ENCODE data around the gene PRRX2.

DNA sequence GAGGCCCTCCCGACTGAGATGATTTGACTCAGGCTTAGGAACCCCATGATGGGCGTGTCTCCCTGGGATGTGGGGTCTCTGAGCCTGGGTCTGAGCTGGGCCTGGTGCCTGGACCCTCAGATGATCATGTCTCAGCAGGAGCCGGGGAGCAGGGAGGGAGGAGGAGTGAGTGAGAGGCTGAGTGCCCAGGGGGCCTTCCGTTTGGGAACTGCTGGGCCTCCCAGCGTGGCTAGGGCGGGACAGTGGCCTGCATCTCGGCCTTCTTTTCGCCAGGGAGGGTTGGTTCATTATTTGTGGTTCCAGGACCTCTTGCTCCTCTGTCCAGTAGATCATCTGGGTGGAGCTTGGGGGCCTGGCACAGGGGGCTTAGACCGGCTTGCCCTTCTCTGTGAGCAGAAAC, 5.6 kb downstream of the PRRX2 start:
- TF ChIP-seq ZNF616 (CRISPR knock-in tag; IDR thresholded peaks at IDR 0.05; ENCODE audit: low read depth) = no peak
- no peak for TF ChIP-seq TAF1 (CRISPR knock-in tag; IDR thresholded peaks at IDR 0.05)
- no peak for TF ChIP-seq PAXIP1 (CRISPR knock-in tag; conservative IDR thresholded peaks at IDR 0.05)
- no peak for TF ChIP-seq SMAD1 (CRISPR knock-in tag; IDR thresholded peaks at IDR 0.05; ENCODE audit: borderline replicate concordance, low read depth)
- no peak for TF ChIP-seq MAFG (CRISPR knock-in tag; IDR thresholded peaks at IDR 0.05)
- TF ChIP-seq FOSL1 (CRISPR knock-in tag; IDR thresholded peaks at IDR 0.05; ENCODE audit: borderline replicate concordance) = no peak
- TF ChIP-seq KDM2A (CRISPR knock-in tag; IDR thresholded peaks at IDR 0.05; ENCODE audit: borderline replicate concordance, low read depth) = no peak
- no peak for TF ChIP-seq REST (IDR thresholded peaks at IDR 0.05; ENCODE audit: borderline replicate concordance in 1 of 2, low read depth in 1 of 2, low read length in 2 of 2)
- TF ChIP-seq, protein P1, sequence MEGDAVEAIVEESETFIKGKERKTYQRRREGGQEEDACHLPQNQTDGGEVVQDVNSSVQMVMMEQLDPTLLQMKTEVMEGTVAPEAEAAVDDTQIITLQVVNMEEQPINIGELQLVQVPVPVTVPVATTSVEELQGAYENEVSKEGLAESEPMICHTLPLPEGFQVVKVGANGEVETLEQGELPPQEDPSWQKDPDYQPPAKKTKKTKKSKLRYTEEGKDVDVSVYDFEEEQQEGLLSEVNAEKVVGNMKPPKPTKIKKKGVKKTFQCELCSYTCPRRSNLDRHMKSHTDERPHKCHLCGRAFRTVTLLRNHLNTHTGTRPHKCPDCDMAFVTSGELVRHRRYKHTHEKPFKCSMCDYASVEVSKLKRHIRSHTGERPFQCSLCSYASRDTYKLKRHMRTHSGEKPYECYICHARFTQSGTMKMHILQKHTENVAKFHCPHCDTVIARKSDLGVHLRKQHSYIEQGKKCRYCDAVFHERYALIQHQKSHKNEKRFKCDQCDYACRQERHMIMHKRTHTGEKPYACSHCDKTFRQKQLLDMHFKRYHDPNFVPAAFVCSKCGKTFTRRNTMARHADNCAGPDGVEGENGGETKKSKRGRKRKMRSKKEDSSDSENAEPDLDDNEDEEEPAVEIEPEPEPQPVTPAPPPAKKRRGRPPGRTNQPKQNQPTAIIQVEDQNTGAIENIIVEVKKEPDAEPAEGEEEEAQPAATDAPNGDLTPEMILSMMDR (CRISPR knock-in tag; IDR thresholded peaks at IDR 0.05) = no peak
- TF ChIP-seq RNF2 (conservative IDR thresholded peaks at IDR 0.05; ENCODE audit: low read depth) = no peak
- TF ChIP-seq, protein P2, sequence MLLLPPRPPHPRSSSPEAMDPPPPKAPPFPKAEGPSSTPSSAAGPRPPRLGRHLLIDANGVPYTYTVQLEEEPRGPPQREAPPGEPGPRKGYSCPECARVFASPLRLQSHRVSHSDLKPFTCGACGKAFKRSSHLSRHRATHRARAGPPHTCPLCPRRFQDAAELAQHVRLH (CRISPR knock-in tag; IDR thresholded peaks at IDR 0.05; ENCODE audit: borderline replicate concordance, low read depth) = no peak
- no peak for TF ChIP-seq SIN3A (IDR thresholded peaks at IDR 0.05; ENCODE audit: borderline replicate concordance, low read depth, low read length)
- TF ChIP-seq, protein P3, sequence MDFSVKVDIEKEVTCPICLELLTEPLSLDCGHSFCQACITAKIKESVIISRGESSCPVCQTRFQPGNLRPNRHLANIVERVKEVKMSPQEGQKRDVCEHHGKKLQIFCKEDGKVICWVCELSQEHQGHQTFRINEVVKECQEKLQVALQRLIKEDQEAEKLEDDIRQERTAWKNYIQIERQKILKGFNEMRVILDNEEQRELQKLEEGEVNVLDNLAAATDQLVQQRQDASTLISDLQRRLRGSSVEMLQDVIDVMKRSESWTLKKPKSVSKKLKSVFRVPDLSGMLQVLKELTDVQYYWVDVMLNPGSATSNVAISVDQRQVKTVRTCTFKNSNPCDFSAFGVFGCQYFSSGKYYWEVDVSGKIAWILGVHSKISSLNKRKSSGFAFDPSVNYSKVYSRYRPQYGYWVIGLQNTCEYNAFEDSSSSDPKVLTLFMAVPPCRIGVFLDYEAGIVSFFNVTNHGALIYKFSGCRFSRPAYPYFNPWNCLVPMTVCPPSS (IDR thresholded peaks at IDR 0.05) = no peak

Data from HepG2 (cell line).